CD1c-positive myeloid dendritic cell (primary cell): ENCODE data around the gene PLPP3.

Source experiments
- DNase-seq: peaks from one replicate; pipeline ENCODE4 v3.0.0-alpha.2; 2016; ENCODE audit errors: extremely low spot score

PLPP3 gene

GRCh38 chr1:56522680-56523079, 56.7 kb downstream of the PLPP3 start:
- no peak for DNase-seq

DNA sequence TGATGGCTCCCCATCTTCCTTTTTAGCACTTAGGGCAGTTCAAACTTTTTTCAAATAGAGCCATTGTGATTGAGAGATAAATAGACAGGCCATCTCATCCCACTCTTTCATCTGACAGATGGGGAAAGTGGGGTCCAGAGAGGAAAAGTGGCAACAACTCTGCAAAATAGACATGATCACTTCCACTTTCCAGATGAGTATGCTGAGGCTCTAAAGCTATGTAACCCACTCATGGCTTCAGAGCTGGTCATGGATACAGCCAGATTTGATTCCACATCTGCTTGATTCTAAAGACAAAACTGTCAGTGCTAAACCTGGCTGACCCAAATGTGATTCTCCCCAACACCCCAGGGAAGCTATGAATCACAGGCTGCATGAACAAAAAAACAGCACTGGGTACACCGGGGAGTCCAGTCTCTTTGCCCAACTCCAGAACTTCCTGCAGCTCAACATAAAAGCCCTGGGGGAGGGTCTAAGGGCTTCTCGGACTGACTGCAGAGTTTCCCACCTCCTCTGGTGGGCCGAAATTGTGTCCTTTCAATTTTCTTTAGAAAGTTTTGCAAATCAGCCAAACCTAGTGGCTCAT, 59.3 kb downstream of the PLPP3 start:
- no peak for DNase-seq

- no peak for DNase-seq
These were observed 61.8 kb downstream of the PLPP3 start for GRCh38 chr1:56517404-56518130.

DNA sequence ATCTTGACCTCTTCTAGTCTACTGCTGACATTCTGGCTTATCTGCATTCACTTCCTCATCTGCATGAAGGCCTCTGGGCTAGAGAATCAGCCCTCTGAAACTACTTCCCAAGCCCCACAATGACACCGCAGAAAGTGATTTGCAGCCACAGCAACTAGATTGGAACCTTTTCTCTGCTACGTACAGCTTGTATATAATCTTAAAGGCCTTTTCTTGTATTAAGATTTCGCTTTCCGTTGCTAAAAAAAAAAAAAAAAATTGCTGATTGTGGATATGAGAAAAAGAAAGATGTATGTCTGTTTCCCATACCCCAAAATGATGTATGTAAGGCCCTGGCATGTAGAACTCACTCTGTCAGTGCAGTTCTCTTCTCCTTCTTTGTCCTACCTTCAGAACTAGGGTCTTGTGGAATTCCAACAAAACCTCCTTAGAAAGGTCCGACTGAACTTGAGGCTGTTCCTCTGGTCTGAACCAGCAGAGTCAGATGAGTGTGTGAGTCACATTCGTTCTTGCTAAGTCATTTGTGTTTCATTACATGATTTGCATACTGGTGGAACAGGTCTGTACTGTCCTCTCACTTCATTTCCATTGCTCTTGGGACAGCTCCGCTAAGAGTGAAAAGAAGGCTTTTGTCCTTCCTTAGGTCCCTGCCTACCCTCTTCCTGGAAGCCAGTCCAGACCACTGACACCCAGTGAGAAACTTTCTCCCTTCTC, 62.7 kb downstream of the PLPP3 start:
- peak; percentile 78 for DNase-seq

GRCh38 chr1:56515898-56516538, 63.3 kb downstream of the PLPP3 start:
- no peak for DNase-seq

- DNase-seq, result no peak
These were observed 66.5 kb downstream of the PLPP3 start for GRCh38 chr1:56512724-56513494.

DNA sequence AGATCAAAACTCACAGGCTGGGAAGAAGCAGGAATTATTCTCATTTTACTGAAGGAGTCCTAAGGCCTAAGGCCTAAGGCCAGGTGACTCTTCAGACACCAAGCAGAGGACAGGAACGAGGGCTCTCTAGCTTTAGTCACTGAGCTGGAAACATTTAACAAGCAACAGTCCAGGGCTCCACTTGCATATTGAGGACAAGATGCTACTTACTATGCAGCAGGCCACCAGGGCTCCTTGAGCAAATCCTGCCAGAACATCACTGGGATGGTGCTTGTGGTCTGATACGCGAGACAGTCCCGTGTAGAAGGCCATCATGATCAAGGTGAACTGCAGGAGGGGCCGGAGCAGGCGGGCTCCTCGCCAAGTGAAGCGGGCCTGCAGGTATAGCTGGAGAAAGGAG, 67.6 kb downstream of the PLPP3 start:
- DNase-seq, result no peak

DNA sequence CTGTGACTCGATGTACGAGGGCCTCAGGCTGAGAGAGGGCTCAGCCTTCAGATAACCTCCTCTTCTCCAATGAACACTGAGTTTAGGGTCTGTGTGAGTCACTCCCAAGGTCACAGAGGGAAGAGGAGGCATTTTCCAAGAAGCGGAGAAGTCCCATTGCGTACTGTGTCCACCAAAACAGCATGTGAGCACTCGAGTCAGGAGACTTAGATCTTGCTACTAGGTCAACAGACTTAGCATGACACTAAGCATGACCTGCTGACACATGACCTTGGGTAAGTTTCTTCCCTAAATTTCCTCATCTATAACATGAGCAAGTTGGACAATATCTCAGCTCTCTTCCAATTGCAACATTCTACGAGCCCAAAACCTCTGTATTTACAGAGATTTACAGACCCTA, 68.0 kb downstream of the PLPP3 start:
- peak; percentile 83 for DNase-seq

DNA sequence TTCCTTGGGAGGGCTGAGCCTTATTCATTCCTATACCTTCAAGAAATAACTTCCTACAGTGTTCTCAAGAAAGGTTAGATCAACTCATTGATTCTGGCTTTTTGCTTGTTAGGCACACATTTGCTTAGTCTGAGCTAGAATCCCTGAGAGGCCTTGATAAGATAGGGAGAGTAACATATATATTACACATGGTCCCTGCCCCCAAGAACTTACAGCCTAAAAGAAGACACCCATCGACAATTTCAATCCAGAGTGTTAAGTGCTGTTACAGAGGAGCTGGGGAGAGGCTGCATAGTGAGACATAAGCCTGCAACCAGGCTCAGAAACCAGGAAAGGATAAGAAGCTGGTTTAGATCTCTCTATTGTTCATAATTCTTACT, 68.7 kb downstream of the PLPP3 start:
- no peak for DNase-seq

DNA sequence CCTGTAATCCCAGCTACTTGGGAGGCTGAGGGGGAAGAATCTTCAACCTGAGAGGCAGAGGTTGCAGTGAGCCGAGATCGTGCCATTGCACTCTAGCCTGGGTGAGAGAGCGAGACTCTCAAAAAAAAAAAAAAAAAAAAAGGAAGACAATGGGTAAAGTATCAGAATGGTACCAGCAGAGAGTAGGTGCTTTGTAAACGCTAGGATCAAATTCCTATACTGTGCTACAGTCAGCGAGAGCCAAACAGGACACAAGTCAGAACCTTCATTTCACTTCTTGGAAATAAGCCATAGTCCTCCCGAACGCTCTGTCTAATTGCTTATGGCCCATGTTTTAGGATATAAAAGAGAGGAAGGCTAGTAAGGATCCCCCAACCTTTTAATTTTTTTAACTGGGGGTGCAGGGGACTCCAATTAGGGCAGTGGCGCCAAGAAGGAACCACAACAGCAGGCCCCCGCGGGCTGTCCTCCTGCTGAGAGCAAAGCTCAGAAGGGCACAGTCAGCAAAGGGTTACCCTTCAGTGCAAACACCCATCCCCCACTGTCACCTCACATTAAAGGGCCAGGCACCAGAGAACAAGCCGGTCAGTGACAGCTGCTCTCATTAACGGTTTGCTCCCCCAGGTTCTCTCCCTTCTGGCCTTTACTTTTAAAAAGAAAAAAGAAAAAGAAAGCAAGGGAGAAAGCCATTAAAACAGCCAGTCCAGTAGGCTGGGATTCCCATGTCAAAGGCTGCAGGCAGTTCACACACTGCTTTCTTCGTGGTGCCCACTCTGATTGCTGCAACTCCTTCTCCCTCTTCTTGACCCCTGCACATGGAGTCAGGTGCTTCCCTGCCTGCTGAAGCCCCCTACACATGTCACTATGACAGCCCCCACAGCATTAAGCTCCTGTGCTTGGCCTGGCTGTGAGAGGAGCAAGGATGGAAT, 69.4 kb downstream of the PLPP3 start:
- DNase-seq, result no peak

- peak; percentile 61 for DNase-seq
These were observed 70.8 kb downstream of the PLPP3 start for GRCh38 chr1:56508523-56508983.

GRCh38 chr1:56507925-56508522, 71.3 kb downstream of the PLPP3 start:
- no peak for DNase-seq

DNA sequence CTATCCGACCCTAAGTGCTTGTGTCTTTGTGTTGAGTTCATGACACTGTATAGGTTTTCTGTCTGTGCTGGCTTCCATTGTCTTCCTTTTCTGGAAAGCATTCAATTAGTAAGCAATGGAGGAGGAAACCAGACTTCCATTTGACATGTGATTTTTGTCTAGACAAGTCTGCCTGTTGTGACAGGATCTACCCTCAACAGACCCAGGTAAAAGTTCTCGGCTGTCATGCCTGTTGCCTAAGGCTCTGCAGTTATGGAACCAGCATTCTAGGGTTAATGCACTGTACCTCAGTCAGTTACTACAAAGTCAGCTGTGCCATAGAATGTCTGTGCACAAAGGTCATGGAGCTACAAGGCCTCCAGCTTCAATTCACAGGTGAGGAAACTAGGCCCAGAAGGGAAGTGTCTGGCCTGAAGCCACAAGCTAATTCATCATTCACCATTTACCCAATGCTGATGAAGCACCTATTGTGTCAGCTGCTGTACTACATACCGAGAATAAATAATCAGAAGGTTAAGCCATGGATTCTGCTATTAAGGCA, 72.3 kb downstream of the PLPP3 start:
- no peak for DNase-seq

DNA sequence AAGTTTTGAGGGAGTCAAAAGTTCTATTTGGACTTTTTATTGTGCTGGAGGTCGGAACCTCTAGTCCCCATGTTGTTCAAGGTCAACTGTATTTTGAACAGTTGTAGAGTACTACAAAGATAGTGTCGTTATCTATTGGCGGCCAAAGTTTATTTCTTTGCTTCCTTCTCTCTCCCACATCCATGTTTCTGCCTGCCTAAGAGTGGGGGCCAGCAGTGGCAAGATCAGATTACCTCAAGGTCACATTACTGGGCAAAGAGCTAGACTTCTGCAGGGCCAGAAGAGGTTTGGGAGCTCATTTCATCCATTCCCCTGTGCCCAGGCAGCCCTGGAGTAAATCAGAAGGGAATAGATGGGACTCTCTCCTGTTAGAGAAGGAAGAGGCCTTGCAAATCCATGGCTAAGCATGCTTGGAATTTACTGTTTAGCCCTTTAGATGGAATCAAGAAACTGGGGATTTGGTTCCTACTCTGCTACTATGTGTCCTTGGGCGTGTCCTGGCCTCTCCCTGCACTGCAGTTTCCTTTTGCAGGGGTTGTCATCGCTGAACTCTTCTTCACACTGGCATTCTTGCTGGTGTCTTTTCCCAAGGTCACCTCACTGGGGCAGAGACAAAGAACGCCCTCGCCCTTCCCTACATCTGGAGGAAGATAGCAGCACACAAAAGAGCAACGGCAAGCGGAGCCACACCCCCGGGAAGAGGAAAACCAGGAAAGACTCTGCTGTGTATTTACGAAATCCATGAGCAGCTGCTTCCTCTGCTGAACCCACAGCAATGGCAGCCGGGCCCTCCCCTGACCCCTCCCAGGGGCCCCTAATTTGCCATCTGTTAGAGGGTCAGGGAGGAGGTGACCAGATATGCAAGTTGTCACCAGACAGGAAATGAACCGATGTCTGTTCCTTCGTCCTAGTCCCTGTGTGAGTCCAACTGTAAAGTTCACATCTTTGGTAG, 73.3 kb downstream of the PLPP3 start:
- no peak for DNase-seq

- DNase-seq, result peak; percentile 61
These were observed 76.6 kb downstream of the PLPP3 start for GRCh38 chr1:56502700-56503245.

DNA sequence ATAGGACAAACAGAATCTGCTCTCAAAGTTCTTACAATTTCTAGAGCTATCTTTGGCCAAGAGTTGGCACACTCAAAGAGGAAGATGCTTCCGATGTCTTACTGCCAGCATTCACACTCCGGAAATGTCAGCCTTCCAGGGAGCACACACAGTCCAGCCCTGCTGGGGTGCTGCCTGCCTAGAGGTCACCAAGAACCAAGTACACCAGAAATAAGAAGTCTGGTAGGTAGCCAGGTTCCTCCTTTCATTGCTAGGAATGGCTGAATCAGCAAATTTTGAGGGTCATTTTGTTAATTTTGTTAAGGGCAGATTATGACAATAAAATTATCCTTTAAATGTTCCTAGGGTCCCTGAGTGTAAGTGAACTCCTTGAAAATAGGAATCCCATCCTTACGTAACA, 77.5 kb downstream of the PLPP3 start:
- DNase-seq, result no peak

DNA sequence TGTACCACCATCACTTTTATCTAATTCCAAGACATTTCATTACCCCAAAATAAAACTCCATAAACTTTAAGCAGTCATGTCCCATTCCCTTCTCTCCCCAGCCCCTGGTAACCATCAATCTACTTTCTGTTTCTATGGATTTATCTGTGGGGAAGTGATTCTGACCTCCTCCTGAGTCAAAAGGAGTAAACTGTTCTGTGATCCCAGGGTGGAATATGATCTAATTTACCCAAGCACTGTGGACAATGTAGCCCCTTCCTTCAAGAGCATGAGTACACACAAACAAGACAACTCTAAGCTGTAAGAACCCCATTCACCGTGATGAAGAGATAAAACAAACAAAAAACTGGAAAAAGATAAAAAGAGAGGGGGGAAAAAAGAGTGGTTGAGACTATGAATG, 77.9 kb downstream of the PLPP3 start:
- DNase-seq, result no peak
